GM11168 (cell line): ENCODE data around the gene FLT3LG.

Experiments used
- in situ Hi-C: fragments of 300-500 bp; cut with MboI; formaldehyde crosslinking; loops from one replicate; pipeline ENCODE4 v1.12.0; 2022; ENCODE audit warnings: low sequenced_read_pairs; ENCODE audit not compliant: unreplicated experiment

FLT3LG gene

GRCh38 chr19:49506575-49507105 lies 32.6 kb downstream of the FLT3LG start:
- in situ Hi-C loops = loop anchor here (5.0 kb wide), 1 partner anchor 36 kb away; no protein-coding TSS in a partner anchor

- in situ Hi-C loops = loop anchor here (5.0 kb wide), 1 partner anchor 34 kb away; no protein-coding TSS in a partner anchor
Observed at GRCh38 chr19:49507803-49508494, 33.9 kb downstream of the FLT3LG start.

DNA sequence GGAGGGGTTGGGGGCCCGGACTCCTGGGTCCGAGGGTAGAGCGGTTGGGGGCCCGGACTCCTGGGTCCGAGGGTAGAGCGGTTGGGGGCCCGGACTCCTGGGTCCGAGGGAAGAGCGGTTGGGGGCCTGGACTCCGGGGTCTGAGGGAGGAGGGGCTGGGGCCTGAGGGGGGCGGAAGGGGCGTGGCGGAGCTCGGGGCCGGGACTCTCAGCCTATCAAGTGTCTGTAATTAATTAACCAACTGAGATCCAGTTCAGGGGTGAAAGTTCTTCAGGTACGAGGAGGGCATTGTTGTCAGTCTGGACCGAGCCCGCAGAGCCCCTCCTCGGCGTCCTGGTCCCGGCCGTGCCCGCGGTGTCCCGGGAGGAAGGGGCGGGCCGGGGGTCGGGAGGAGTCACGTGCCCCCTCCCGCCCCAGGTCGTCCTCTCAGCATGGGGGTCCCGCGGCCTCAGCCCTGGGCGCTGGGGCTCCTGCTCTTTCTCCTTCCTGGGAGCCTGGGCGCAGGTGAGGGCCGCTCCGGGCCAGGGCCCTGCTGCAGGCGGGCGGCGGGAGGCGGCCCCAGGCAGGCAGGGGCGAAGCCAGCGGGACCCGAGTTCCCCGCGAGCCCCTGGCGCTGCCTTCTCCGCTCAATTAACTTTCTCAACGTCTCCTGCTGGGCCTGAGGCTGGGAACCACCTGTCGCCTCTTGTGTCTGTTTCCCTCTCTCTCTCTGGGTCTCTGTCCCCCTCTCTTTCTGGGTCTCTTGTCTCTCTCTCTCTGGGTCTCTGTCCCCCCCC lies 39.1 kb downstream of the FLT3LG start:
- in situ Hi-C loops = no loop called here

DNA sequence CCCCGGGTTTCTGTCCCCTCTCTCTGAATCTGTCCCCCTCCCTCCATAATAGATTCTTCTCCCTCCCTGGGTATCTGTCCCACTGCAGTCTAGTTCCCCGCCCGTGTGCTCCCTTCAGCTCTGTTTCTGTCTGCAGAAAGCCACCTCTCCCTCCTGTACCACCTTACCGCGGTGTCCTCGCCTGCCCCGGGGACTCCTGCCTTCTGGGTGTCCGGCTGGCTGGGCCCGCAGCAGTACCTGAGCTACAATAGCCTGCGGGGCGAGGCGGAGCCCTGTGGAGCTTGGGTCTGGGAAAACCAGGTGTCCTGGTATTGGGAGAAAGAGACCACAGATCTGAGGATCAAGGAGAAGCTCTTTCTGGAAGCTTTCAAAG lies 39.7 kb downstream of the FLT3LG start:
- in situ Hi-C loops = no loop called here

- in situ Hi-C loops = no loop called here
Observed at GRCh38 chr19:49514151-49514550, 40.1 kb downstream of the FLT3LG start.

DNA sequence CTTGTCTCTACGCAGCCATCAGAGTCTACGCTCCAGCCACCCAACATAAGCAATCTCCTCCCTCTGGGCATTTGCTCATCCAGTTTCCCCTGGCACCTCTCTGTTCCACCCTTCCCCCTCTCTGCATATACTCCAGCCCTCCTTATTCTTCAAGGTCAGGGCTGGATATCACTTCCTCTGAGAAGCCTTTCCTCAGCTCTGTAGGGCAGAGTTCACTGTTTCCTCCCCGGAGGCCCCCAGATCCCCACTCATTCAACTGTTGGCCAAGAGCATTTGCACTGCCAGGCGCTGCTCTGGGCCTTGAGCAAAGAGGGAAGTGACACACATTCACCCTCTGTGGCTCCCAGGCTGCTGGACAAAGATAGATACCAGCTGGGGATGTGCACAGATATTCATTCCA lies 41.8 kb downstream of the FLT3LG start:
- in situ Hi-C loops = no loop called here

GRCh38 chr19:49518033-49518432 lies 44.0 kb downstream of the FLT3LG start:
- in situ Hi-C loops = no loop called here

DNA sequence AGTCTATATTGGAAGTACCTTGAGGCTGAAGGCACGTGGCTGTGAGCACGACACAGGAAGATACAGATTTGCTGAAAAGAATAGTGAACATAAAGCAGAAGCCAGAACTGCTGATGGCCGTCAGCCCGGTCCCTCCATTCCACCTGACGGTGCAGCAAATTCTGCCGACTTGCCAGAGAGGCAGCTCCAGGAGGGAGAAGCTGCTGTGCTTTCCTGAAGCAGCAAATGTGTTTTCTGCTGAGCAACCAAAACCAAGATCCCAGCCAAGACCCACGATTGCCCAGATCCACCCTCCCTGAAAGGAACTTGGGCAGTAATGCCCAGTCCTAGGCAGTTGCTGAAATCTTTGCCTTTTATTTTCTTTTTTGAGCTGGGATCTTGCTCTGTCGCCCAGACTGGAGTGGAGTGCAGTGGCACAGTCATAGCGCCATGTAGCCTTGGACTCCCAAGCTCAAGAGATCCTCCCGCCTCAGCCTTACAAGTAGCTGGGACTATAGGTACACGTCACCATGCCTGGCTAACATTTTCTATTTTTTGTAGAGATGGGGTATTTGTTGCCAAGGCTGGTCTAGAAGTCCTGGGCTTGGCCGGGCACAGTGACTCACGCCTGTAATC lies 46.8 kb downstream of the FLT3LG start:
- in situ Hi-C loops = no loop called here

GRCh38 chr19:49524812-49525455 lies 50.9 kb downstream of the FLT3LG start:
- in situ Hi-C loops = no loop called here

DNA sequence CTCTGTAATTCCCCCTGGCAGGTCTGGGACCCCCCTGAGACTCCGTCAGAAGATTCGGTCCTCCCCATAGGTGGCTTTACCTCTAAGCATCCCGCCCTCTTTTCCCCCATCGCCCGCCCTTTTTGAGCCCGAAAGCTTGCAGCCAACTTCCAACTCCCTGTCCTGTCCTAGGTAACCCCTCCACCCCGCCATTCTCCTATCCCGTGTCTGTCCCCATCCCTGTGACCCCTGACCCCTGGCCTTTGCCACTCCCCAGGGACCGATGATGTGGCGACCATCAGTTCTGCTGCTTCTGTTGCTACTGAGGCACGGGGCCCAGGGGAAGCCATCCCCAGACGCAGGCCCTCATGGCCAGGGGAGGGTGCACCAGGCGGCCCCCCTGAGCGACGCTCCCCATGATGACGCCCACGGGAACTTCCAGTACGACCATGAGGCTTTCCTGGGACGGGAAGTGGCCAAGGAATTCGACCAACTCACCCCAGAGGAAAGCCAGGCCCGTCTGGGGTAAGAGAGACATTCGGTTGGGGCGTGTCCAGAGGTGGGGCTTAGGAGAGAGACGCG lies 54.3 kb downstream of the FLT3LG start:
- in situ Hi-C loops = no loop called here

DNA sequence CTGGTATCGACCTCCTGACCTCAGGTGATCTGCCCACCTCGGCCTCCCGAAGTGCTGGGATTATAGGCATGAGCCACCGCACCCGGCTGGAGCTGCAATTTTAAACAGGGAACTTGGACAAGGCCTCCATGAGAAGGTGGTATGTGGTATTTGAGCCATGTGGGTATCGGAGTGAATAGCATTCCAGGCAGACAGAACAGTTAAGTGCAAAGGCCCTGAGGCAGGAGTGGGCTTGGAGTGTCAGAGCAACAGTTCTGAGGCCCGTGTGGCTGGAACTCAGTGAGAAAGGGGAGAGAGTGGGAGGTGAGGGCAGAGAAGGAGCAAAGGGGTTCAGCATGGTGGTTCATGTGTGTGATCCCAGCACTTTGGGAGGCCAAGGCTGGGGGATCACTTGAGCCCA lies 56.7 kb downstream of the FLT3LG start:
- in situ Hi-C loops = no loop called here

DNA sequence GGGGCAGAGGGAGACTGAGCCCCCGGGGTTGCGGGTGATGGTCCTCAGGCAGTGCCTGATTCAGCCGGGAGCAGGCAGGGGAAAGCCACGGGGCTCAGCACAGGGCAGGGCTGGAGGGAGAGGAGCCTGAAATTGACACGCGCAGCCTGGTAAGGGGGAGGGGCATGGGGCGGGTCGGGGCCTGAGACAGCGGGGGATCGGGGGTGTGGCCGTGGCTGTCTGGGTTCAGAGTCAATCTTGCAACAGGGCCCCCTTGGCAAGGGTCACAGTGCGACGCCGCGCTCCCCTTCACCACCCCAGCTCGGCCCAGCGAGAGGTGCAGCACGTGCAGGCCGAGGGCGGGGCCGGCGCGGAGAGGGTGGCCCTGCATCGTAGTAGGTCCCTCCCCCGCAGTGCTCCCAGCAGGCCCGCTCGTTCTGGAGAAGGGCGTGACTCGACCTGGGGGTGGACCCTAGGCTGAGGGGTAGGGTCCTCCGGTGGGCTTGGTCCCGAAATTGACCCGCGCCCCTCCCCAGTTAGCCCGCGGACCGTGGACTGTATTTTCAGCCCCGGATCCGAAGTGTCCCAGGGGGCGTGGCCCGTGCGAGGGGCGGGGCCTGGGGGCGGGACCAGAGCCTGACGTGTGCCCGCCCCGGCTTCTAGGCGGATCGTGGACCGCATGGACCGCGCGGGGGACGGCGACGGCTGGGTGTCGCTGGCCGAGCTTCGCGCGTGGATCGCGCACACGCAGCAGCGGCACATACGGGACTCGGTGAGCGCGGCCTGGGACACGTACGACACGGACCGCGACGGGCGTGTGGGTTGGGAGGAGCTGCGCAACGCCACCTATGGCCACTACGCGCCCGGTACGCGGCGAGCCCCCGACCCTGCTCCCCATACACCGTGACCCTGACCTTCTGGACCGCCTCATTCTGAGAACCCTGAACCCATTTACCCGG lies 59.8 kb downstream of the FLT3LG start:
- in situ Hi-C loops = no loop called here

GRCh38 chr19:49534632-49535385 lies 60.8 kb downstream of the FLT3LG start:
- in situ Hi-C loops = no loop called here
